C4-2B (cell line): Measurements from ENCODE around the gene PER2.

Source experiments
- ZFX ChIP-seq: fragments of 450-650 bp; IDR thresholded peaks from 2 replicates; pipeline ENCODE4 v1.6.1; 2017
- TF ChIP-seq, protein P1 (sequence below): fragments of 450-650 bp; conservative IDR thresholded peaks from 2 replicates; pipeline ENCODE4 v1.5.1; 2017; ENCODE audit warnings: mild to moderate bottlenecking

DNA sequence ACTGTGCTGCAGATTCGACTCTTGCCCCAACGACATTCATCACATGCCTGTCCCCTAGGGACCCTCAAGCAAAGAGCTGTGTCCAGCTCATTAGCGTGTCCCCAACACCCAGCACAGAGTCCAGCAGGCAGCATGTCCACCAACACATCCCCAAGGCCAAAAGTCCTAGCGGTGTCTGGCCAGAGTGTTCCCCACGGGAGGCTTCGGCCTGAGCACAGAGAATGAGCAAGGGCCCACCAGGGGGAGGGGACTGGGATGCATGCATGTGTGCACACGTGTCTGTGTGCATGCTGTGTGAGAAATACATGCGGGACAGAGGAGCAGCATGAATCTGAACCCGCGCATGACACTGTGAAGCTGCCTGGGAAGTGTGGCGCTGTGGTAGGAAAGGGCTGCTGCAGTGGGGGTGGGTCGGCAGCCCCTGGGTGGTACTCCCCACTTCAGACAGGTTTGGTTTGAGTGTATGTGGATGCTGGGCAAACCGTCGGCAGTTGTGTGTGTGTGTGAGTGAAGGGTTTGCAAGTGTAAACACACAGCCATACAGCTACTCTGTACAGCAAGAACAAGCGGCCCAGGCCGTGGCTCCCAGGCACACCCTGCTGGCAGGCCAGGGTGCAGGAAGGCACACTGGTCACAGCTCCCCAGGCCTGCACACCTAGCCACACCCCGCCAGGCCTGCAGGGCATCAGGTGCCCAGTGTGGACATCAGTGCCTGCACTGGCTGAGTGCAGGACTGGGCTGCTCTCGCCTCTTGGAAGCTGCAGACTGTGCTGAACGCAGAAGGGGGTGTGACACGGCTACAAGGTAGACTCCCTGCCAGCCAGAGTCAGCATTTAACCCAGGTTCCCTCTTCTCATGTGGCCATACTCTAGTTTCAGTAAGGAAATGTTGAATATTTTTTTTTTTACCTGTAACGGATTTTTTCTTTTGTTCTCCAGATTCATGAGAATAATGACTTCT, 29.1 kb downstream of the PER2 start:
- TF ChIP-seq, protein P1, sequence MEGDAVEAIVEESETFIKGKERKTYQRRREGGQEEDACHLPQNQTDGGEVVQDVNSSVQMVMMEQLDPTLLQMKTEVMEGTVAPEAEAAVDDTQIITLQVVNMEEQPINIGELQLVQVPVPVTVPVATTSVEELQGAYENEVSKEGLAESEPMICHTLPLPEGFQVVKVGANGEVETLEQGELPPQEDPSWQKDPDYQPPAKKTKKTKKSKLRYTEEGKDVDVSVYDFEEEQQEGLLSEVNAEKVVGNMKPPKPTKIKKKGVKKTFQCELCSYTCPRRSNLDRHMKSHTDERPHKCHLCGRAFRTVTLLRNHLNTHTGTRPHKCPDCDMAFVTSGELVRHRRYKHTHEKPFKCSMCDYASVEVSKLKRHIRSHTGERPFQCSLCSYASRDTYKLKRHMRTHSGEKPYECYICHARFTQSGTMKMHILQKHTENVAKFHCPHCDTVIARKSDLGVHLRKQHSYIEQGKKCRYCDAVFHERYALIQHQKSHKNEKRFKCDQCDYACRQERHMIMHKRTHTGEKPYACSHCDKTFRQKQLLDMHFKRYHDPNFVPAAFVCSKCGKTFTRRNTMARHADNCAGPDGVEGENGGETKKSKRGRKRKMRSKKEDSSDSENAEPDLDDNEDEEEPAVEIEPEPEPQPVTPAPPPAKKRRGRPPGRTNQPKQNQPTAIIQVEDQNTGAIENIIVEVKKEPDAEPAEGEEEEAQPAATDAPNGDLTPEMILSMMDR: peak; percentile 20
- no peak for TF ChIP-seq ZFX
